ENCODE results near the gene UCN.

- TF ChIP-seq CTCF (IDR thresholded peaks at IDR 0.05; ENCODE audit: low read depth, low read length, missing input control) (no peak), YY1 (IDR thresholded peaks at IDR 0.05) (no peak), FOXA1 (IDR thresholded peaks at IDR 0.05) (no peak), RXRA (IDR thresholded peaks at IDR 0.05) (no peak), REST (IDR thresholded peaks at IDR 0.05) (no peak), TAF1 (conservative IDR thresholded peaks at IDR 0.05) (no peak), JUND (IDR thresholded peaks at IDR 0.05) (no peak)
These were observed 36.5 kb downstream of the UCN start for GRCh38 chr2:27271631-27272340.

Data from liver (tissue), 3 donors.